Activated T-helper 1 cell treated with anti-CD3 and anti-CD28 coated beads, Interleukin-2, amount 50 U/mL, for 16 hours (primary cell): Measurements from ENCODE around the gene HACE1.
"Not testable (repeated sequence)": the region's sequence is repeated elsewhere in the genome, so short reads cannot be mapped to it uniquely, and the experiment has no call there.

ENCODE experiments used
- DNase-seq, 2 donors: peaks; one replicate each; pipeline ENCODE4 v3.0.0-alpha.2; 2020; ENCODE audit warnings: low read depth in 1 of 2, low spot score in 1 of 2

The HACE1 gene

GRCh38 chr6:104829183-104829958, 30.3 kb downstream of the HACE1 start:
- no peak for DNase-seq

- DNase-seq, result no peak
Measured at GRCh38 chr6:104828478-104828877, 31.2 kb downstream of the HACE1 start.

- DNase-seq, result not testable (repeated sequence)
Measured at GRCh38 chr6:104820820-104821219, 38.9 kb downstream of the HACE1 start.

GRCh38 chr6:104816125-104816524, 43.6 kb downstream of the HACE1 start:
- DNase-seq, result no peak

GRCh38 chr6:104814743-104815142, 45.0 kb downstream of the HACE1 start:
- DNase-seq, result no peak

GRCh38 chr6:104813552-104813951, 46.2 kb downstream of the HACE1 start:
- no peak for DNase-seq

- no peak for DNase-seq
Measured at GRCh38 chr6:104809116-104809515, 50.6 kb downstream of the HACE1 start.

GRCh38 chr6:104805335-104805734, 54.4 kb downstream of the HACE1 start:
- not testable (repeated sequence) for DNase-seq

GRCh38 chr6:104799134-104799657, 60.5 kb downstream of the HACE1 start:
- DNase-seq, result no peak

GRCh38 chr6:104796031-104796785, 63.5 kb downstream of the HACE1 start:
- DNase-seq, result no peak

- DNase-seq, result no peak
Measured at GRCh38 chr6:104795363-104795762, 64.4 kb downstream of the HACE1 start.

- DNase-seq, result no peak
Measured at GRCh38 chr6:104789770-104790190, 69.9 kb downstream of the HACE1 start.

GRCh38 chr6:104788400-104788799, 71.3 kb downstream of the HACE1 start:
- no peak for DNase-seq

- no peak for DNase-seq
Measured at GRCh38 chr6:104787305-104787704, 72.4 kb downstream of the HACE1 start.

GRCh38 chr6:104784884-104785283, 74.8 kb downstream of the HACE1 start:
- no peak for DNase-seq

- no peak for DNase-seq
Measured at GRCh38 chr6:104771258-104771832, 88.4 kb downstream of the HACE1 start.

- DNase-seq, result no peak
Measured at GRCh38 chr6:104768906-104769305, 90.8 kb downstream of the HACE1 start.

- no peak for DNase-seq
Measured at GRCh38 chr6:104766595-104766994, 93.1 kb downstream of the HACE1 start.

- no peak for DNase-seq
Measured at GRCh38 chr6:104754788-104755409, 104.8 kb downstream of the HACE1 start.

GRCh38 chr6:104753251-104753650, 106.5 kb downstream of the HACE1 start:
- no peak for DNase-seq

- no peak for DNase-seq
Measured at GRCh38 chr6:104750449-104750848, 109.3 kb downstream of the HACE1 start.
